Measurements from ENCODE around the gene MLYCD.

The MLYCD gene

DNA sequence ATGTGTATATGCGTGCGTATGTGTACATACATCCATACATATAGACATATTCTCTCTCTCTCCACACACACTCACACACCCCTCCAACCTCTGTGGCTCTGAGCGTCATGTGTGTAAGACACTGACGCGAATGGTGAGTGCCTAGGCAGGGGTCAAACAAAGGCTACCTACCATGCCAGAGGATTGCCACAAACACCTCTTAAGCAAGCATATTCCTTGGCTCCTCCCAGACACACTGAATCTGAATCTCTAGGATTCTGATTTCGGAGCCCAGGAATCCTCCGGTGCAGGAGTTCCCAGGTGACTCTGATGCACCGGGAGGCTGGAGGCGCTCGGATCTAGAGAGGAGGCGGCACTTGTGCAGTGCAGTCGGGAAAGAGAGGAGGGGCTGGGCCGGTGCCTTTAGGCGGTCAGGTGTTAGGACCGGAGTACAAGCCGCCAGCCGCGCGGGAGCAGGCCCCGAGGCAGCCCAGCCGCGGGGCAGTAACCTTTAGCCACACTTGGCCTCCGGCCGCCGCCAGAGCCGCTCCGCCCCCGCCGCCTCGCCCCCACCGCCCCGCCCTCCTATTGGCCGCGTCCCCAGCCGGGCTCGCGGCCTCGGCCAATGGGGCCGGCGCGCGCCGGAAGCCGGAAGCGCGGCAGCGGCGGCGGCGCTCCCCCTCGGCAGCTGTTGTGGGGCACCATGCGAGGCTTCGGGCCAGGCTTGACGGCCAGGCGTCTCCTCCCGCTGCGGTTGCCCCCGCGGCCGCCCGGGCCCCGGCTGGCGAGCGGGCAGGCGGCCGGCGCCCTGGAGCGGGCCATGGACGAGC, at the start of gene MLYCD:
MLYCD (plus strand) TSS at position 653 of the 809 bp plus-strand sequence; CDS start at position 683, 30 bp downstream.
- peak; percentile 29 to 59 for DNase-seq (ENCODE audit: low read depth in 2 of 2)

DNA sequence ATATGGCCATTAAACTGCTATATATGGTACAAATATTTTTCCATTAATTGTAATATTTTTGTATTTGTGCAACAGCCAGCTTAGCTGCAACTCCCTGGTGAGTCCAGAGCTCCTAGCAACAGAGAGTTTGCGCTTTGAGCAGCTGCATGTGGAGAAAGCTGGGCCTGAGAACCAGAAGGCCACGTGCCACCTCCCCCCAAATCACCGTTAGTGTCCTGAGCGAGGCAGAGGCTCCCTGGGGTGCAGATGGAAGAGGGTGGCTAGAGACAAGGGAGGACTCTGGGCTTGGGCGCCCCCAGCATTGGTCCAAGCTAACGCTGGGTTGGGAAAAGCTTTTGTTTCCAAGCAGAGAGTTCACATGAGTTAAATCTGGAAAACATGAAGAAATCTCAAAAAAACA, 49.5 kb upstream of the MLYCD start:
- DNase-seq (ENCODE audit: low read depth in 2 of 2), result no peak

DNA sequence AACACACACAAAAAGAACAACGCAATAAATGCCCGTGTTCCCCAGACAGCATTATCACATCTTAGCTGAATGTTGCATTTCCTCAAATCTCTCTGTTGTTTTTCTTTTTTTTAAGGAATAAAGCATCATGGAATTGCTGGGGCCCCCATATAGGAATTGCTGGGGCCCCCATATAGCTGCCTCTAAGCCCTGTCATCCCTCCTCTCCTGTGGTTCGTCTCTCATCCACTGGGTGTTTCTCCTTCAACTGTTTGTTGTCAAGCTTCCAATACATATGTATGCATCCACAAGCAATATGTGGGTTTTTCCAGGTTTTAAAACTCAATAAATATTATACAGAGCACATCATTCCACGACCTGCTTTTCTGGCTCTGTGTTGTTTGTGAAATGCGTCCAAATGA, 48.0 kb upstream of the MLYCD start:
- no peak for DNase-seq (ENCODE audit: low read depth in 2 of 2)

GRCh38 chr16:83851473-83851872, 47.4 kb upstream of the MLYCD start:
- DNase-seq (ENCODE audit: low read depth in 2 of 2), result no peak

- no peak for DNase-seq (ENCODE audit: low read depth in 2 of 2)
These were observed 46.1 kb upstream of the MLYCD start for GRCh38 chr16:83852774-83853173.

DNA sequence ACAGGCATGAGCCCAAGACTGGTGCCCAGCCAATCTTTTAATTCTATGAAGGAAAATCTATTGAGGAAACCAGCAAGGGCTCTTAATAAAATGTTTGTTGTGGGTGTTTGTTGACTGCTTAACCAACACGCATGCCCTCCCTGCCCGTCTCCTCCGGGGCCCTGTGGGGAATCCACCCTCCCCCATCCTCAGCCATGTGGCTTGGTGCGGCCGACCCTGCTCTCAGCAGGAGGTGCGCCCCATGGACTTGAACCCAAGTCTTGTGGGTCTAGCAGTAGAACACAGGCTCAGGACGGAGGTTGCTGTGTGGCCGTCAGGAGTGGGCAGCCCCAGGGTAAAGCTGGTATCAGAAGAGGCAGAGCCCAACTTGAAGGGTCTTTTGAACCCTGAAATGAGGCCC, 45.1 kb upstream of the MLYCD start:
- DNase-seq (ENCODE audit: low read depth in 2 of 2), result no peak

- DNase-seq (ENCODE audit: low read depth in 2 of 2), result no peak
These were observed 44.5 kb upstream of the MLYCD start for GRCh38 chr16:83854420-83854819.

GRCh38 chr16:83856792-83857191, 42.1 kb upstream of the MLYCD start:
- no peak for DNase-seq (ENCODE audit: low read depth in 2 of 2)

GRCh38 chr16:83859265-83859664, 39.6 kb upstream of the MLYCD start:
- DNase-seq (ENCODE audit: low read depth in 2 of 2), result no peak

DNA sequence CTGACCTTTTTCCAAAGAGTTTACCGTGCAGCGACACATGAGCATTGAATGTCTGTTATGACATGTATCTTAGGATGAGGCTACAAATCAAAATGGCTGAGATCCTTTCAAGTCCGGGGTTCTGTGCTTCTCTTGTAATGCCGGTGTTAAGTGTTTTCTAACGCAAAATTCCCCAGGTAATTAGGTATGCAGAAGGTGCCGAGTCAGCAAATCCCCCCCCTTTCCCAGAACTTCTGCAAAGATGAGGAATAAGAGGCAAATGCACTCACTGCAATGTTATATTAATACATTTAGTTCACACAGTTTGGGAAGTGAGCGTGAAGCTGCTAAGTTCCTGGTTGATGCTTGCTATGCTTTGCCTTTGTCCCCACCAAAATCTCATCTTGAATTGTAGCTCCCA, 36.3 kb upstream of the MLYCD start:
- DNase-seq (ENCODE audit: low read depth in 2 of 2), result no peak

GRCh38 chr16:83863682-83864081, 35.2 kb upstream of the MLYCD start:
- DNase-seq (ENCODE audit: low read depth in 2 of 2), result no peak

DNA sequence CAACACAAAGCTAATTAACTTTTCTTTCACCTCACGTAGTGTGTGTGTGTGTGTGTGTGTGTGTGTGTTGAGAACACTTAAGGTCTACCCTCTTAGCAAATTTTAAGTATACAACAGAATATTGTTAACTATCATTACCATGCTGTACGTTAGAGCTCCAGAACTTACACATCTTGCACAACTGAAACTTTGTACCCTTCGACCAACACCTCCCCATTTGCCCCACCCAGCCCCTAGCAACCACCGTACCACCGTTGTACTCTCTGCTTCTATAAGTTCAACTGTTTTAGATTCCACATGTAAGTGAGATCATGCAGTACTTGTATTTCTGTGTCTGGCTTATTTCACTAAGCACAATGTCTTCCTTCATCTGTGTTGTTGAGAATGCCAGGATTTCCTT, 28.1 kb upstream of the MLYCD start:
- no peak for DNase-seq (ENCODE audit: low read depth in 2 of 2)

- no peak for DNase-seq (ENCODE audit: low read depth in 2 of 2)
These were observed 20.1 kb upstream of the MLYCD start for GRCh38 chr16:83878838-83879237.

- no peak for DNase-seq (ENCODE audit: low read depth in 2 of 2)
These were observed 16.6 kb upstream of the MLYCD start for GRCh38 chr16:83882163-83882885.

- DNase-seq (ENCODE audit: low read depth in 2 of 2), result no peak
These were observed 12.5 kb upstream of the MLYCD start for GRCh38 chr16:83886199-83886971.

GRCh38 chr16:83887080-83887479, 11.8 kb upstream of the MLYCD start:
- no peak for DNase-seq (ENCODE audit: low read depth in 2 of 2)

DNA sequence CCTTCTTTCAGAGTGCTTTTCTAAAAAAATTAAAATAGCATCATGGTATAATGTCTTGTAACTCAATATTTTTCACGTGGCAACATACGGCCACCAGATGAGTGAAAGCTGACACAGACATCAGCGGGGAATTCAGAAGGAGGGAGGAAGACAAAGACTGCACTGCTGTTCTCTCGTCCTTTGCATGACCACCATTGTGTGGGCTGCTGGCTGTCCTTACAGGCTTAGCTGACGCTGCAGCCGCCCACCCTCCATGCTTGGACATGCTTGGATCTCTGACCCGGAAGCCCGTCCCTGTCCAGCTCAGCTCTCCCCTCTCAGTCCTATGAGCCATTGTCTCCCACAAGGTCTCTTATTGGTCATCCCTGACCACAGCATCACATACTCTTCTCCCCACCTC, 11.4 kb upstream of the MLYCD start:
- no peak for DNase-seq (ENCODE audit: low read depth in 2 of 2)

DNA sequence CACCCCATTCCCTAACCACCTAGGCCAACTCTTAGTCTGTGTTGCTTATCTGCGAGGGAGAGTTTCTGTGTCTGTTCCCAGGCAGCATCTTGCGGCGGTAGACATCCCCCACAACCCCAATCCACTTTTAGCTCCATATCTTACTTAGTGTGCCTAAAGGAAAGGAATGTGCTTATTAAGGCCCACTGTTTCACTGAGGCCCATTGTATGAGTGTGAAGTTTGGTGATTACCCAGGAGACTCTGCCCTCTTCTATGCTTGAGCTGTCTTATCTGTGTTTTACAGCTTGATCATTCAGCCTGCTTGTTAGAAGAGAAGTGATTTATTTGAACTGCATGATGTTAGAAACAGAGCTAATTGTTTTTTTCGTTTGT, 10.3 kb upstream of the MLYCD start:
- DNase-seq (ENCODE audit: low read depth in 2 of 2), result no peak

- DNase-seq (ENCODE audit: low read depth in 2 of 2), result no peak
These were observed 8.6 kb upstream of the MLYCD start for GRCh38 chr16:83890359-83890758.

DNA sequence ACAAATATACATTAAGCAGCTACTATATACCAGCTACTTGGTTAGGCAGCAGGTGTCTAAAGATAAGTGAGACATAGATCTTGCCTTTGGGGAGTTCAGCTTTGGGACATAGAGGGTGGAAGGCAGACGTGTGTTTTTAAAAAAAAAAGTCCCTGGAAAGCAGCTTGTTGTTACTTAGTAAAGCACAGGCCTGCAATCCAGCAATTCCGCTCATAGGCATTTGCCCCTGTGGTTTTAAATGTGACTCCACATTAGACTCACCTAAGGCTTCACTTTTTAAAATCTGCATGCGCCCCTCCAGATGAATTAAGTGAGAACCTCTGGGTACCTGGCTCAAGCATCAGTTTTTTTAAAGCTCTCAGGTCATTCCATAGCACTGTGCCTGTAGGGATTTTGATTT, 7.2 kb upstream of the MLYCD start:
- no peak for DNase-seq (ENCODE audit: low read depth in 2 of 2)

DNA sequence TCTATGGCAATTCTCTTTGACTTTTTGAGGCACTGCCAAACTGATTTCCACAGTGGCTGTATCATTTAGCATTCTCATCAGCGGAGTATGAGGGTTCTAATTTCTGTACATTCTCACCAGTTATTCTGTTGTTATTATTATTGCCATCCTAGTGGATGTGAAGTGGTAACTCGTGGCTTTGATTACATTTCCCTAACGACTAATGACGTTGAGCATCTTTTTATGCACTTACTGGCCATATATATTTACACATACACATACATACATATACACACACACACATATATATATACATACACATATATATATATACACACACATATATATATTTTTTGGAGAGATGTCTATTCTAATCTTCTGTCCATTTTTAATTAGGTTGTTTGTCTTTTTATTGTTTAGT, 3.7 kb upstream of the MLYCD start:
- no peak for DNase-seq (ENCODE audit: low read depth in 2 of 2)

DNA sequence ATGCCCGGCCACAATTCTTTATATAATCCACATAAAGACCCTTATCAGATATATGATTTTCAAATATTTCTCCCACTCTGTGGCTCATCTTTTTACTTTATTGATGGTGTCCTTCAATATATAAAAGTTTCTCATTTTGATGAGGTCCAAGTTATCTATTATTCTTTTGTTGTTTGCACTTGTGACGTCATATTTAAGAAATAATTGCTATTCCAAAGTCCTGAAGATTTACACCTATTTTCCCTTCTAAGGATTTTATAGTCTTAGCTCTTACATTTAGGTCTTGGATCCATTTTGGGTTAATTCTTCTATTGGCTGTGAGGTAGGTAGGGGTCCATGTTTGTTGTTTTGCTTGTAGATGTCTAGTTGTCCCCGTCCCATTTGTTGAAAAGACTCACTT, 3.0 kb upstream of the MLYCD start:
- DNase-seq (ENCODE audit: low read depth in 2 of 2), result no peak
